Left kidney (tissue), 2 donors: ENCODE measurements around the gene CPT1C. TPM values are rescaled to one million over a fixed set of nuclear protein-coding genes. Genes with fewer than 3 reads are reported as not detected.

Source experiments
- DNase-seq: peaks from one replicate; pipeline ENCODE4 v3.0.0-alpha.2; 2013
- polyA plus RNA-seq: library from polyadenylated mRNA; unstranded; fragments of 120-200 nt; gene quantifications from one replicate; pipeline ENCODE4 v1.2.1, GENCODE V29; 2013; ENCODE audit not compliant: insufficient read length

The CPT1C gene
- polyA plus RNA-seq, 1 donor = 11.5 TPM

DNA sequence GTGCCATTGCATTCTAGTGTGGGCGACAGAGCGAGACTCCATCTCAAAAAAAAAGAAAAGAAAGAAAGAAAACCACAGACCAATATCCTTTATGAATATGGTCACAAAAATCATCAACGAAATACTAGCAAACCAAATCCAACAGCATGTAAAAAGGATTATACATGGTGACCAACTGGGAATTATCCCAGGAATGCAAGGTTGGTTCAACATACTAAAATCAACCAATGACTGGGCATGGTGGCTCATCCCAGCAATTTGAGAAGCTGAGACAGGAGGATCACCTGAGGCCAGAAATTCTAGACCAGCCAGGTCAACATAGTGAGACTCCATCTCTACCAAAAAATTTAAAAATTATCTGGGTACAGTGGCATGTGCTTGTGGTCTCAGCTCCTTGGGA, 65.0 kb downstream of the CPT1C start:
- no peak for DNase-seq

DNA sequence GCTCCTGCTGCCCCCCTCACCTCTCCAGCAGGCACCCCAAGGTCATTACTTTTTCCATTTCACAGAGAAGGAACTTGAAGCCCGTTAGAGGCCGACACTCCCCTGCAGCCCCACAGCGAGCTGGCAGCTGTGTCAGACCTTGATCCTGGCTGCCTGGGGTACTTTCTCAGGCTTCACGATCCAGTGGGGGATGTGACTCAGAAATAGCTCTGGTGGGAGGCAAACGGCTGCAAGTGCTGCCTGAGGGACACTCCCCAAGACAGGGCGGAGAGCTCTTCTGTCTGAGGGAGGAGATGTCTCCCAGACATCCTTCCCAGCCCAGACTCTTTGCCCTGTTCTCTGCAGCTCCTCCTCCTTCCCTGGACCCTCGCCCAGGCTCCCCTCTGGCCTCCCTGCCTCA, 67.4 kb downstream of the CPT1C start:
- no peak for DNase-seq

DNA sequence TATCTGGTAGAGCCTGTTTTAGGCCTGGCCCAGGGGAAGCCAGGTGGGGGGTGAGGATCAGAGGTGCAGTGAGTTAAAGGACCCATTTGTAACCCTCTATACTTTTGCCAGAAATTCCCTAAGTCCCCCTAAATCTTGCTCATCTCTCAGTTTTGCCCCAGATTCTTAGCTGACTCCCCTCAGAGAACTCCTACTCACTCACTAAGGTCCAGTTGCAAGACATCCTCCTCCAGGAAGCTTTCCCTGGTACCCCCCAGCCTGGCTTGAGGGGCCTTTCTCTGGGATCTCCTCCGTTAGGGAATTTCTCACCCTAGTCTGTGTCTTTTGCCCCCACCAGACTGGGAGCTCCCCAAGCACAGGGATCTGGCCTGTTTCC, 70.3 kb downstream of the CPT1C start:
- DNase-seq = no peak

DNA sequence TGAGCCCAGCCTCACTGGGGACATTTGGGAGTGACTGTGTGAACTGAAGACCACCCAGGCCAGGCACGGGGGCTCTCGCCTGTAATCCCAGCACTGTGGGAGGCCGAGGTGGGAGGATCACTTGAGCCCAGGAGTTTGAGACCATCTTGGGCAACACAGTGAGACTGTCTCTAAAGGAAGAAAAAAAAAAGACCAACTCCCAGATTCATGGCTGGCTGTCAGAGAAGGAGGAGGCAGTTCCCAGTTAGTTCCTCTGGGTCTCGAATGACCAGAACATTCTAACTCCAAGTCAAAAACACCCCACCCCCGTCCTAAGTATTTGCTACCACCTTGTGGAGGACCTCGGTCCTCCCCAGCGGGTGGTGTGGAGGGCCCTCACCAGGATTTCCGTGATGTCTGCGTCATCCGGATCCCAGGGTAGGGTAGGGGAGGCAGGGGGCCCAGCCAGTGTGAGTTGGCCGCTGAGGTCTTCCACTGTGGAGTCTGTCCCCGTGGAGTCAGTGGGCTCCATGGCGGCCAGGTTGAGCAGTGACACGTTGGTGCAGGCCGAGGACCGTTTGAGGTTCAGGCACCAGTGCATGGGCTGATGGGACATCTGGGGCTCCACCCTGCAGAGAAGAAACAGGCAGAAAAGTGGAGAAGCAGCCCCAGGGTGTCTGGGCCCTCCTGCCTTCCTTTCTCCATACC, 70.9 kb downstream of the CPT1C start:
- no peak for DNase-seq

DNA sequence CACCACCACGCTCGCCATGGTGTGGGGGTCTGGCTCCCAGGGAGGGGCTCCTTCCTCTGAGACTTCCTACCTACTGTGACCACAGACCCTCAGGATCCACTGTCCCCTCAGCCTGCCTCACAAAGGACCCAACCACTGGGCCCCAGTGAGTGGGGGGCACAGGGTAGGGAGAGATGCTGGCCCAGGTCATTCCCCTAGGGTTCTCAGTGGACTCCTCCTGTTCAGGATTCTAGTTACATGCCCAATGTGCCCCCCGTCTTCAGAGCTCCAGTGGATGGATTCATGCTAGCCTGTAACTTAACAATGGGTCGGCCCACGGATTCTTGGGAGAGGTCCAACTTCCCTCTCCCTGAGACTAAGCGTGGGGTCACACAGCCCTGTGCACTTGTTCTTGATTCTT, 72.3 kb downstream of the CPT1C start, which contains the start of gene TSKS:
TSKS (minus strand) TSS at position 77 of the 400 bp plus-strand sequence; CDS start at position 18, 59 bp downstream.
- DNase-seq = no peak

Other genes with a start within 250 kb of the CPT1C start
- gene SLC17A7, start 249.6 kb upstream of the CPT1C start, polyA plus RNA-seq = 0.43 TPM
- 91.6 TPM for gene PIH1D1, start 239.3 kb upstream of the CPT1C start, polyA plus RNA-seq
- gene ALDH16A1, start 237.9 kb upstream of the CPT1C start, polyA plus RNA-seq = 16.6 TPM
- 3.3 TPM for gene FLT3LG, start 216.9 kb upstream of the CPT1C start, polyA plus RNA-seq
- gene RPL13A, start 203.5 kb upstream of the CPT1C start, polyA plus RNA-seq = 2,088 TPM
- 2,367 TPM for gene RPS11, start 194.7 kb upstream of the CPT1C start, polyA plus RNA-seq
- 222 TPM for gene FCGRT, start 178.5 kb upstream of the CPT1C start, polyA plus RNA-seq
- 14.6 TPM for gene RCN3, start 163.1 kb upstream of the CPT1C start, polyA plus RNA-seq
- 61.9 TPM for gene NOSIP, start 110.6 kb upstream of the CPT1C start, polyA plus RNA-seq
- gene PRRG2, start 109.8 kb upstream of the CPT1C start, polyA plus RNA-seq = 7.3 TPM
- gene PRR12, start 99.9 kb upstream of the CPT1C start, polyA plus RNA-seq = 20.7 TPM
- gene RRAS, start 51.0 kb upstream of the CPT1C start, polyA plus RNA-seq = 16.2 TPM
- 28.7 TPM for gene SCAF1, start 48.9 kb upstream of the CPT1C start, polyA plus RNA-seq
- gene IRF3, start 25.3 kb upstream of the CPT1C start, polyA plus RNA-seq = 53.2 TPM
- gene BCL2L12, start 25.2 kb upstream of the CPT1C start, polyA plus RNA-seq = 20.7 TPM
- gene PRMT1, start 13.8 kb upstream of the CPT1C start, polyA plus RNA-seq = 202 TPM
- 1.3 TPM for gene ADM5, start 1.5 kb upstream of the CPT1C start, polyA plus RNA-seq
- gene TSKS, start 72.2 kb downstream of the CPT1C start, polyA plus RNA-seq = 0.08 TPM
- gene AP2A1, start 75.9 kb downstream of the CPT1C start, polyA plus RNA-seq = 52.9 TPM
- 33.9 TPM for gene FUZ, start 122.2 kb downstream of the CPT1C start, polyA plus RNA-seq
- gene MED25, start 127.2 kb downstream of the CPT1C start, polyA plus RNA-seq = 71.9 TPM
- gene PTOV1, start 160.0 kb downstream of the CPT1C start, polyA plus RNA-seq = 296 TPM
- 71.5 TPM for gene PNKP, start 176.5 kb downstream of the CPT1C start, polyA plus RNA-seq
- gene AKT1S1, start 186.2 kb downstream of the CPT1C start, polyA plus RNA-seq = 26.1 TPM
- gene TBC1D17, start 186.6 kb downstream of the CPT1C start, polyA plus RNA-seq = 39.7 TPM
- gene IL4I1, start 205.8 kb downstream of the CPT1C start, polyA plus RNA-seq = 2.7 TPM
- gene ATF5, start 238.1 kb downstream of the CPT1C start, polyA plus RNA-seq = 20.0 TPM
- 61.9 TPM for gene NUP62, start 238.4 kb downstream of the CPT1C start, polyA plus RNA-seq